ENCODE data around the gene COPZ2.

DNA sequence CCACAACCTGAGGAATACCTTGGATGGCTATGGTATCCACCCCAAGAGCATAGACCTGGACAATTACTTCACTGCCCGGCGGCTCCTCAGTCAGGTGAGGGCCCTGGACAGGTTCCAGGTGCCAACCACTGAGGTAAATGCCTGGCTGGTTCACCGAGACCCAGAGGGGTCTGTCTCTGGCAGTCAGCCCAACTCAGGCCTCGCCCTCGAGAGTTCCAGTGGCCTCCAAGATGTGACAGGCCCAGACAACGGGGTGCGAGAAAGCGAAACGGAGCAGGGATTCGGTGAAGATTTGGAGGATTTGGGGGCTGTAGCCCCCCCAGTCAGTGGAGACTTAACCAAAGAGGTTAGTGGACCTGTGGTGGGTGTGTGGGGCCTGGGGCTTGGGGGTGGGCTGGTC is 13.7 kb upstream of the COPZ2 start:
- TF ChIP-seq CTCF (conservative IDR thresholded peaks at IDR 0.05; ENCODE audit: low read length), result no peak
- no peak for TF ChIP-seq EZH2phosphoT487 (IDR thresholded peaks at IDR 0.05; ENCODE audit: borderline replicate concordance)

All from Loucy (cell line).